Endothelial cell of umbilical vein (primary cell): ENCODE data around the gene FAM118A. TPM values are rescaled to one million over a fixed set of nuclear protein-coding genes. Genes with fewer than 3 reads are reported as not detected.

Experiments used
- BruUV-seq: library from RNA; stranded (reverse); fragments of 400-500 nt; replicated peaks from 2 replicates; lab custom pipeline; 2021; lab: Mats Ljungman, UMichigan
- CTCF ChIA-PET: fragments of 300-600, 350-600 bp; sonication (Branson Sonifier 250); formaldehyde crosslinking; loops from one replicate; lab custom pipeline; 2021; ENCODE audit warnings: antibody characterized with exemption, inconsistent platforms; lab: Charles Lee
- POLR2A ChIA-PET: fragments of 300-600, 350-600 bp; sonication (Branson Sonifier 250); formaldehyde crosslinking; loops from one replicate; lab custom pipeline; 2021; ENCODE audit warnings: antibody characterized with exemption, inconsistent platforms; lab: Charles Lee
- DNase-seq: peaks from one replicate; pipeline ENCODE4 v3.0.0-alpha.2; 2011; ENCODE audit warnings: low read depth, low spot score
- FAIRE-seq: peaks from 2 replicates; lab custom pipeline; 2011; peaks lifted over from hg19 to GRCh38; lab: Jason Lieb, UNC
- H2AFZ ChIP-seq: 2 replicates; pipeline ENCODE4 v1.6.0; 2012; ENCODE audit warnings: low read depth, low read length, control low read depth, inconsistent platforms
- H3K27ac ChIP-seq: 2 replicates; pipeline ENCODE4 v1.5.1; 2011; ENCODE audit warnings: low read depth, mild to moderate bottlenecking, control low read depth, low read length, moderate library complexity; ENCODE audit not compliant: insufficient read depth
- H3K27me3 ChIP-seq, 2 experiments: 2 replicates each; pipeline versions ENCODE4 v1.6.0 to v1.6.1; 2011; ENCODE audit warnings: low read length in 2 of 2, mixed read lengths in 1 of 2; ENCODE audit not compliant: control insufficient read depth in 2 of 2, insufficient read depth in 2 of 2
- H3K36me3 ChIP-seq, 2 experiments: 2 replicates in 1 of 2; 3 replicates in 1 of 2; pipeline ENCODE4 v1.5.1; 2011; ENCODE audit warnings: low read length in 2 of 2, mild to moderate bottlenecking in 1 of 2, moderate library complexity in 1 of 2; ENCODE audit not compliant: control insufficient read depth in 2 of 2, insufficient read depth in 2 of 2; ENCODE audit errors: extremely low read depth in 1 of 2
- H3K4me1 ChIP-seq: 3 replicates; pipeline ENCODE4 v1.5.1; 2011; ENCODE audit warnings: mild to moderate bottlenecking, low read length; ENCODE audit not compliant: control insufficient read depth, insufficient read depth; ENCODE audit errors: extremely low read depth
- H3K4me2 ChIP-seq: 2 replicates; pipeline ENCODE4 v1.6.1; 2011; ENCODE audit warnings: low read length, control low read depth, mixed read lengths; ENCODE audit not compliant: insufficient read depth
- H3K4me3 ChIP-seq, 3 experiments: fragments of 200-600 bp in 1 of 3; sonication (generic), shearing (Covaris generic) in 1 of 3; replicated peaks in 1 of 3; 2 replicates each; pipeline ENCODE4 v1.5.1; 2011 to 2016; ENCODE audit warnings: control low read depth in 3 of 3, low read length in 3 of 3, mild to moderate bottlenecking in 2 of 3, inconsistent platforms in 1 of 3, low read depth in 1 of 3, moderate library complexity in 1 of 3; ENCODE audit not compliant: insufficient read depth in 1 of 3
- H3K79me2 ChIP-seq: 2 replicates; pipeline ENCODE4 v1.6.0; 2012; ENCODE audit warnings: low read length, inconsistent platforms; ENCODE audit not compliant: control insufficient read depth, insufficient read depth
- H3K9ac ChIP-seq: replicated peaks from 2 replicates; pipeline ENCODE3; 2011; ENCODE audit warnings: low read length, control low read depth; ENCODE audit not compliant: insufficient read depth; ENCODE audit errors: extremely low read depth
- H3K9me1 ChIP-seq: replicated peaks from 3 replicates; pipeline ENCODE4 v1.6.0; 2011; ENCODE audit warnings: mild to moderate bottlenecking, low read length; ENCODE audit not compliant: control insufficient read depth, insufficient read depth; ENCODE audit errors: extremely low read depth
- H3K9me3 ChIP-seq: replicated peaks from 2 replicates; pipeline ENCODE4 v1.5.1; 2012; ENCODE audit warnings: low read length, inconsistent platforms; ENCODE audit not compliant: control insufficient read depth, insufficient read depth
- H4K20me1 ChIP-seq: replicated peaks from 2 replicates; pipeline ENCODE3; 2011; ENCODE audit warnings: mild to moderate bottlenecking, low read length; ENCODE audit not compliant: control insufficient read depth, insufficient read depth; ENCODE audit errors: extremely low read depth
- EZH2 ChIP-seq: IDR thresholded peaks from 2 replicates; pipeline ENCODE4 v1.6.1; 2012; ENCODE audit warnings: borderline replicate concordance, low read depth, mild to moderate bottlenecking, moderate library complexity, low read length, inconsistent platforms; ENCODE audit not compliant: severe bottlenecking
- FOS ChIP-seq: IDR thresholded peaks from 2 replicates; pipeline ENCODE4 v1.6.1; 2011; ENCODE audit warnings: mild to moderate bottlenecking, low read length, moderate library complexity, borderline replicate concordance; ENCODE audit not compliant: insufficient read depth
- GATA2 ChIP-seq: IDR thresholded peaks from 2 replicates; pipeline ENCODE4 v1.7.0; 2011; ENCODE audit warnings: low read depth, mild to moderate bottlenecking, moderate library complexity, mixed read lengths, low read length; ENCODE audit not compliant: insufficient read length, insufficient read depth
- JUN ChIP-seq: IDR thresholded peaks from 2 replicates; pipeline ENCODE4 v1.6.1; 2011; ENCODE audit warnings: borderline replicate concordance, low read depth; ENCODE audit not compliant: insufficient read length, insufficient read depth
- MYC ChIP-seq: IDR thresholded peaks from one replicate; pipeline ENCODE4 v1.6.1; 2011; ENCODE audit warnings: mild to moderate bottlenecking, low read depth, low read length
- POLR2A ChIP-seq: IDR thresholded peaks from 2 replicates; pipeline ENCODE4 v1.6.1; 2012; ENCODE audit warnings: low read depth, mild to moderate bottlenecking, control low read depth, low read length
- POLR2AphosphoS5 ChIP-seq: IDR thresholded peaks from 2 replicates; pipeline ENCODE4 v1.6.1; 2012; ENCODE audit warnings: low read depth, mild to moderate bottlenecking, control low read depth, low read length, moderate library complexity; ENCODE audit not compliant: insufficient read depth
- dilution Hi-C: fragments of 300-500 bp; cut with MboI; formaldehyde crosslinking; loops from one replicate; pipeline ENCODE4 v1.15.0; 2019; ENCODE audit warnings: low sequenced_read_pairs; ENCODE audit not compliant: extremely low pct_ligation_motif_present
- intact Hi-C: fragments of 100-400 bp; cut with micrococcal nuclease; formaldehyde crosslinking; loops from one replicate; pipeline ENCODE4 v1.10.0; 2022
- polyA plus RNA-seq, 4 experiments: library from polyadenylated mRNA; depleted of rRNA in 3 of 4; stranded (reverse) in 3 of 4; unstranded in 1 of 4; fragments of >200 nt; gene quantifications; 2 replicates each; pipeline versions ENCODE4 v1.2.1 to v1.2.3, GENCODE V29; 2011 to 2012; ENCODE audit warnings: missing spikeins in 1 of 4
- total RNA-seq: library from RNA; stranded (reverse); gene quantifications from 2 replicates; pipeline ENCODE4 v1.2.3, GENCODE V29; 2021
- TF ChIP-seq, protein P1 (sequence below): IDR thresholded peaks from 2 replicates; pipeline ENCODE4 v1.6.1; 2011; ENCODE audit not compliant: insufficient read depth, insufficient read length
- TF ChIP-seq, protein P2 (sequence below), 2 donors: IDR thresholded peaks; 1 replicate in 1 of 2; 2 replicates in 1 of 2; pipeline ENCODE4 v1.5.1; 2011; ENCODE audit warnings: low read length in 2 of 2, mild to moderate bottlenecking in 2 of 2, moderate library complexity in 2 of 2, control low read depth in 1 of 2, inconsistent platforms in 1 of 2, low read depth in 1 of 2; ENCODE audit not compliant: insufficient read depth in 1 of 2; ENCODE audit errors: extremely low read depth in 1 of 2

FAM118A gene
- total and polyA plus RNA-seq, 2 donors (not counting 3 experiments of a cell fraction or from before 2014, with no cell fraction given), result 20.2 to 25.6 TPM

DNA sequence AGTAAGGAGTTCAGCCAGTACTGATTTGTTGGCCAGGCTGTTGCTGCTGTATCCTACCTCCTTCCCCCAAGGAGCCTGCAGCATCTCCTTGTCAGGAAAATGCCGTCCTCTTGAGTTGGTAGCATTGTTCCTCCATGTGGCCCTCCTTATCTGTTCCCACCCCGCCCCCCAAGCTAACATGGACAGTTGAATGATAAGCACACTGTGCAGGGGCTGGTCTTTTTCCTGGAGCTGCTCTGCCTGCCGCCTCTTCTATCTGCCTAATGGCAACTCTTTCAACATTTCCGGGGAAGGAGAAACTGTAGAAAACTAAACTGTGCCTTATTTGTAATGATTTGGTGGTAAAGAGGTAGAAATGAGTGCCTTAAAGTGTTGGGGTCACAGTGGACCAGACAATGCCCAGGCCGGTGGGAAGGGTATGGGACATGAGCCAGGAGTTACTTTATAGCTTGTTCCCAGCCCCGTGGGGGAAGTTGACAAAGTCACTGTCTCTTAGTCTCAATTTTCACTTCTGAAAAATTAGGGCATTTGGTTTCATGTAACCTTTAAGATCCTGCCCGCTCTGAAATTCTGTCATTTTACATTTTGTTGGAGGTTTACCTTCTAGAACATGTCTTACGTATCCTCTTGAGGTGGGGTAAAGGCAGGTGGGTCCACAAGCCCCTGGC is 4.5 kb downstream of the FAM118A start:
- dilution Hi-C loops (no loop called here), intact Hi-C loops (loop anchor here (10.0 kb wide), 1 partner anchor 1289 kb away; the partner anchor contains the start of gene PARVB)
- ChIA-PET POLR2A (no interaction called here), CTCF (interaction anchor here (0.7 kb wide), 1 partner anchor 20 kb away, joined by 3 read pairs; no protein-coding TSS in a partner anchor)
- no peak for FAIRE-seq
- H3K9ac ChIP-seq, result no peak overlapping the region
- no TSS peak for BruUV-seq
- H3K36me3 ChIP-seq, result no peaks in the 10 kb centered on the region
- no peak for DNase-seq
- no peak overlapping the region for H2AFZ ChIP-seq
- no peak overlapping the region for H3K27ac ChIP-seq
- peaks cover 42% of the 10 kb centered on the region for H3K4me1 ChIP-seq
- no peaks in the 10 kb centered on the region for H3K9me1 ChIP-seq
- TF ChIP-seq JUN (no peak), GATA2 (no peak), POLR2A (no peak), POLR2AphosphoS5 (no peak), EZH2 (no peak), FOS (no peak), MYC (no peak)
- TF ChIP-seq, protein P1, sequence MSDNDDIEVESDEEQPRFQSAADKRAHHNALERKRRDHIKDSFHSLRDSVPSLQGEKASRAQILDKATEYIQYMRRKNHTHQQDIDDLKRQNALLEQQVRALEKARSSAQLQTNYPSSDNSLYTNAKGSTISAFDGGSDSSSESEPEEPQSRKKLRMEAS, result no peak
- TF ChIP-seq, protein P2, sequence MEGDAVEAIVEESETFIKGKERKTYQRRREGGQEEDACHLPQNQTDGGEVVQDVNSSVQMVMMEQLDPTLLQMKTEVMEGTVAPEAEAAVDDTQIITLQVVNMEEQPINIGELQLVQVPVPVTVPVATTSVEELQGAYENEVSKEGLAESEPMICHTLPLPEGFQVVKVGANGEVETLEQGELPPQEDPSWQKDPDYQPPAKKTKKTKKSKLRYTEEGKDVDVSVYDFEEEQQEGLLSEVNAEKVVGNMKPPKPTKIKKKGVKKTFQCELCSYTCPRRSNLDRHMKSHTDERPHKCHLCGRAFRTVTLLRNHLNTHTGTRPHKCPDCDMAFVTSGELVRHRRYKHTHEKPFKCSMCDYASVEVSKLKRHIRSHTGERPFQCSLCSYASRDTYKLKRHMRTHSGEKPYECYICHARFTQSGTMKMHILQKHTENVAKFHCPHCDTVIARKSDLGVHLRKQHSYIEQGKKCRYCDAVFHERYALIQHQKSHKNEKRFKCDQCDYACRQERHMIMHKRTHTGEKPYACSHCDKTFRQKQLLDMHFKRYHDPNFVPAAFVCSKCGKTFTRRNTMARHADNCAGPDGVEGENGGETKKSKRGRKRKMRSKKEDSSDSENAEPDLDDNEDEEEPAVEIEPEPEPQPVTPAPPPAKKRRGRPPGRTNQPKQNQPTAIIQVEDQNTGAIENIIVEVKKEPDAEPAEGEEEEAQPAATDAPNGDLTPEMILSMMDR (IDR thresholded peaks at IDR 0.05; ENCODE audit: extremely low read depth in 1 of 2, insufficient read depth in 1 of 2, low read depth in 1 of 2, low read length in 2 of 2), result no peak
- no peak overlapping the region for H3K4me2 ChIP-seq
- H4K20me1 ChIP-seq, result no peaks in the 10 kb centered on the region
- no peak overlapping the region for H3K4me3 ChIP-seq
- H3K79me2 ChIP-seq, result peaks cover 60% of the 10 kb centered on the region
- no peaks in the 10 kb centered on the region for H3K27me3 ChIP-seq
- no peaks in the 10 kb centered on the region for H3K9me3 ChIP-seq
